PC-3 (cell line): ENCODE results near the gene TLX3.

Source experiments
- EZH2 ChIP-seq: fragments of 300-600 bp; sonication (generic); IDR thresholded peaks from one replicate; pipeline ENCODE4 v1.6.1; 2017; ENCODE audit warnings: antibody characterized with exemption, mild to moderate bottlenecking, low read length; ENCODE audit not compliant: unreplicated experiment
- TF ChIP-seq, protein P1 (sequence below): fragments of 300-600 bp; sonication (generic); conservative IDR thresholded peaks from 2 replicates; pipeline ENCODE4 v1.5.1; 2017; ENCODE audit warnings: antibody characterized with exemption, low read depth, mild to moderate bottlenecking, low read length

DNA sequence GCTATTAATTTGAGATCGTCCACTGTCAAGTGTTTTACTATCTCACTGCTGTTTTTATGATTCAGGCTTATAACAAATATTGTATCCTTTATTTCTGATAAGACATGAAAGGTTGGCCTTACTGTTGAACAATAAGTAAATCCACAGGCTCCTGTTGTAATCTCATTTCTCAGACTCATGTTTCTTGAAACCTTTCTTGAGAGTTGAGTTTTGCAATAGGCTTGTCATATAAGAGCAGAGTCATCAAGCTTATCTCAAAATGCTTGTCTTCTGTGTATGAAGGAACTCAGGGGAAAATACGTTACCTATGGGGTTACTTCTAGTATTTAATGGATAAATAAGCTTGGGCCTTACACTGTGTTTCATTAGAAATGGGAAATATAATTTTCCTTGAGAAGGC, 9.2 kb upstream of the TLX3 start:
- TF ChIP-seq, protein P1, sequence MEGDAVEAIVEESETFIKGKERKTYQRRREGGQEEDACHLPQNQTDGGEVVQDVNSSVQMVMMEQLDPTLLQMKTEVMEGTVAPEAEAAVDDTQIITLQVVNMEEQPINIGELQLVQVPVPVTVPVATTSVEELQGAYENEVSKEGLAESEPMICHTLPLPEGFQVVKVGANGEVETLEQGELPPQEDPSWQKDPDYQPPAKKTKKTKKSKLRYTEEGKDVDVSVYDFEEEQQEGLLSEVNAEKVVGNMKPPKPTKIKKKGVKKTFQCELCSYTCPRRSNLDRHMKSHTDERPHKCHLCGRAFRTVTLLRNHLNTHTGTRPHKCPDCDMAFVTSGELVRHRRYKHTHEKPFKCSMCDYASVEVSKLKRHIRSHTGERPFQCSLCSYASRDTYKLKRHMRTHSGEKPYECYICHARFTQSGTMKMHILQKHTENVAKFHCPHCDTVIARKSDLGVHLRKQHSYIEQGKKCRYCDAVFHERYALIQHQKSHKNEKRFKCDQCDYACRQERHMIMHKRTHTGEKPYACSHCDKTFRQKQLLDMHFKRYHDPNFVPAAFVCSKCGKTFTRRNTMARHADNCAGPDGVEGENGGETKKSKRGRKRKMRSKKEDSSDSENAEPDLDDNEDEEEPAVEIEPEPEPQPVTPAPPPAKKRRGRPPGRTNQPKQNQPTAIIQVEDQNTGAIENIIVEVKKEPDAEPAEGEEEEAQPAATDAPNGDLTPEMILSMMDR = no peak
- TF ChIP-seq EZH2 = no peak
